K562 (cell line): ENCODE measurements around the gene GLRX3. TPM values are rescaled to one million over a fixed set of nuclear protein-coding genes. Genes with fewer than 3 reads are reported as not detected.

Experiments used
- ATAC-seq: fragments of 200-7000 bp; cut with Tn5 transposase; 3 replicates; pipeline ENCODE4 v1.9.1; 2020; ENCODE audit warnings: moderate library complexity
- BruUV-seq: library from RNA; stranded (reverse); fragments of 400-500 nt; replicated peaks from 2 replicates; lab custom pipeline; 2021; lab: Mats Ljungman, UMichigan
- CTCF ChIA-PET: fragments of 300-600 bp; formaldehyde crosslinking; extraction: SDS; loops from one replicate; lab custom pipeline; 2021; ENCODE audit warnings: low intra/inter-chr PET ratio; lab: Yijun Ruan, JAX
- POLR2A ChIA-PET: fragments of 300-600, 350-650 bp; sonication (Branson Sonifier 250); formaldehyde crosslinking; extraction: SDS; loops from one replicate; lab custom pipeline; 2021; ENCODE audit warnings: antibody characterized with exemption, inconsistent platforms; lab: Yijun Ruan, JAX
- DNase-seq, 4 experiments: peaks; one replicate each; pipeline versions ENCODE4 v3.0.0 to v3.0.0-alpha.2; 2011 to 2018; ENCODE audit warnings: low spot score in 3 of 4, mixed read lengths in 3 of 4; ENCODE audit errors: extremely low read depth in 1 of 4
- FAIRE-seq: peaks from 2 replicates; lab custom pipeline; 2011; peaks lifted over from hg19 to GRCh38; lab: Jason Lieb, UNC
- H2AFZ ChIP-seq: 2 replicates; pipeline ENCODE4 v1.6.0; 2011; ENCODE audit warnings: low read depth, low read length, control low read depth, inconsistent platforms
- H3K27ac ChIP-seq: fragments of 200-600 bp; 3 replicates; pipeline ENCODE4 v1.8.0; 2011; ENCODE audit warnings: low read depth, mild to moderate bottlenecking, control low read depth, inconsistent platforms, low read length, moderate library complexity, mixed read lengths; ENCODE audit errors: extremely low read depth
- H3K27me3 ChIP-seq, 2 experiments: fragments of 300-600 bp in 1 of 2; 2 replicates in 1 of 2; 3 replicates in 1 of 2; pipeline versions ENCODE4 v1.6.0 to v1.8.0; 2011; ENCODE audit warnings: inconsistent platforms in 2 of 2, low read length in 2 of 2, mild to moderate bottlenecking in 1 of 2, mixed read lengths in 1 of 2, moderate library complexity in 1 of 2; ENCODE audit not compliant: control insufficient read depth in 2 of 2, insufficient read depth in 2 of 2
- H3K36me3 ChIP-seq: fragments of 300-600 bp; 3 replicates; pipeline ENCODE4 v1.8.0; 2011; ENCODE audit warnings: mild to moderate bottlenecking, low read length, inconsistent platforms; ENCODE audit not compliant: control insufficient read depth, insufficient read depth
- H3K4me1 ChIP-seq, 2 experiments: fragments of 200-600 bp in 1 of 2; replicated peaks in 1 of 2; 2 replicates in 1 of 2; 3 replicates in 1 of 2; pipeline versions ENCODE4 v1.5.1 to v1.8.0; 2011; ENCODE audit warnings: inconsistent platforms in 2 of 2, low read length in 2 of 2, mild to moderate bottlenecking in 1 of 2, mixed read lengths in 1 of 2, moderate library complexity in 1 of 2; ENCODE audit not compliant: control insufficient read depth in 2 of 2, insufficient read depth in 2 of 2
- H3K4me2 ChIP-seq: 2 replicates; pipeline ENCODE4 v1.6.1; 2011; ENCODE audit warnings: low read length, control low read depth, inconsistent platforms, mixed read lengths; ENCODE audit not compliant: insufficient read depth
- H3K4me3 ChIP-seq: fragments of 200-600 bp; sonication (generic), shearing (Covaris generic); 2 replicates; pipeline ENCODE4 v1.5.1; 2016; ENCODE audit warnings: control low read depth, inconsistent platforms
- H3K79me2 ChIP-seq: fragments of 200-600 bp; 3 replicates; pipeline ENCODE4 v1.8.0; 2011; ENCODE audit warnings: low read length, inconsistent platforms; ENCODE audit not compliant: control insufficient read depth, insufficient read depth
- H3K9ac ChIP-seq, 2 experiments: 2 replicates each; pipeline versions ENCODE4 v1.6.0 to v1.6.1; 2011; ENCODE audit warnings: low read depth in 2 of 2, low read length in 2 of 2, control low read depth in 1 of 2, inconsistent platforms in 1 of 2, mild to moderate bottlenecking in 1 of 2, mixed read lengths in 1 of 2; ENCODE audit not compliant: insufficient read depth in 1 of 2
- H3K9me1 ChIP-seq: one replicate; pipeline ENCODE4 v1.6.0; 2011; ENCODE audit warnings: inconsistent platforms, mild to moderate bottlenecking, low read length, moderate library complexity; ENCODE audit not compliant: control insufficient read depth, insufficient read depth
- H3K9me3 ChIP-seq: replicated peaks from 2 replicates; pipeline ENCODE4 v1.5.1; 2011; ENCODE audit warnings: low read depth, low read length, inconsistent platforms; ENCODE audit not compliant: control insufficient read depth, insufficient read depth
- H4K20me1 ChIP-seq: replicated peaks from 2 replicates; pipeline ENCODE4 v1.6.1; 2011; ENCODE audit warnings: low read length, inconsistent platforms, mixed read lengths; ENCODE audit not compliant: control insufficient read depth, insufficient read depth
- CTCF ChIP-seq, 3 experiments: IDR thresholded peaks in 2 of 3; conservative IDR thresholded peaks in 1 of 3; 2 replicates each; pipeline ENCODE4 v1.5.1; 2011 to 2012; ENCODE audit warnings: low read length in 3 of 3, mild to moderate bottlenecking in 3 of 3, control low read depth in 2 of 3, improper control_type of control experiment in 1 of 3, inconsistent platforms in 1 of 3, low read depth in 1 of 3, mixed read lengths in 1 of 3, moderate library complexity in 1 of 3; ENCODE audit not compliant: insufficient read depth in 2 of 3
- GATAD2B ChIP-seq: fragments of 450-650 bp; IDR thresholded peaks from 2 replicates; pipeline ENCODE4 v1.6.1; 2017; ENCODE audit warnings: mild to moderate bottlenecking, borderline replicate concordance
- JUNB ChIP-seq: fragments of 450-650 bp; formaldehyde crosslinking; conservative IDR thresholded peaks from 2 replicates; pipeline ENCODE4 v1.4.0; 2020; ENCODE audit warnings: mild to moderate bottlenecking
- NCOA6 ChIP-seq: fragments of 450-650 bp; IDR thresholded peaks from 2 replicates; pipeline ENCODE4 v1.6.1; 2017; ENCODE audit warnings: mild to moderate bottlenecking
- NRF1 ChIP-seq, 2 experiments: fragments of 450-650 bp; IDR thresholded peaks in 1 of 2; conservative IDR thresholded peaks in 1 of 2; 2 replicates each; pipeline ENCODE4 v1.6.1; 2014; ENCODE audit warnings: mild to moderate bottlenecking in 2 of 2
- PATZ1 ChIP-seq: fragments of 250-450 bp; sonication (Bioruptor Pico); IDR thresholded peaks from 2 replicates; pipeline ENCODE4 v1.5.0; 2020; ENCODE audit warnings: mild to moderate bottlenecking, borderline replicate concordance
- PKNOX1 ChIP-seq: fragments of 450-650 bp; IDR thresholded peaks from 2 replicates; pipeline ENCODE4 v1.6.1; 2016
- RAD21 ChIP-seq, 2 experiments: fragments of 250-450 bp in 1 of 2; fragments of 450-650 bp in 1 of 2; sonication (Bioruptor Pico) in 1 of 2; formaldehyde crosslinking in 1 of 2; IDR thresholded peaks in 1 of 2; conservative IDR thresholded peaks in 1 of 2; 2 replicates each; pipeline versions ENCODE4 v1.4.0 to v1.8.0; 2020 to 2022; ENCODE audit warnings: mild to moderate bottlenecking in 2 of 2, moderate library complexity in 1 of 2
- SMAD3 ChIP-seq: fragments of 450-650 bp; formaldehyde crosslinking; conservative IDR thresholded peaks from 2 replicates; pipeline ENCODE4 v1.4.0; 2020; ENCODE audit warnings: mild to moderate bottlenecking
- STAT5B ChIP-seq: fragments of 250-450 bp; sonication (Bioruptor Pico); IDR thresholded peaks from 2 replicates; pipeline ENCODE4 v1.8.0; 2021; ENCODE audit warnings: mild to moderate bottlenecking, inconsistent platforms
- TFAP4 ChIP-seq: sonication (generic); formaldehyde crosslinking; IDR thresholded peaks from 2 replicates; pipeline ENCODE4 v1.8.0; 2022; ENCODE audit warnings: missing genetic modification reagents, mild to moderate bottlenecking, moderate library complexity, borderline replicate concordance
- ZNF449 ChIP-seq: fragments of 250-450 bp; sonication (Bioruptor Pico); IDR thresholded peaks from 2 replicates; pipeline ENCODE4 v1.8.0; 2022; ENCODE audit warnings: moderate library complexity, mild to moderate bottlenecking, inconsistent platforms
- ZNF76 ChIP-seq: fragments of 250-450 bp; sonication (Bioruptor Pico); IDR thresholded peaks from 2 replicates; pipeline ENCODE4 v1.4.0; 2020; ENCODE audit warnings: mild to moderate bottlenecking, moderate library complexity, borderline replicate concordance
- WGBS: fragments of 100-300 bp; shearing (Covaris generic); methylation state at CpG from one replicate; pipeline ENCODE4 v1.1.6; 2016; ENCODE audit warnings: low coverage, mixed read lengths; ENCODE audit not compliant: insufficient coverage; ENCODE audit errors: missing lambda C conversion rate; 5-methylcytosine and 5-hydroxymethylcytosine counted together
- in situ Hi-C: fragments of 300-500 bp; cut with MboI; formaldehyde crosslinking; loops from 4 replicates; pipeline ENCODE4 v1.15.0; 2018; ENCODE audit warnings: inconsistent platforms, mixed read lengths
- intact Hi-C: fragments of 100-400 bp; cut with micrococcal nuclease; formaldehyde crosslinking; loops from 2 replicates; pipeline ENCODE4 v1.14.2; 2022
- polyA plus RNA-seq, 8 experiments: library from polyadenylated mRNA; depleted of rRNA in 4 of 8; stranded (reverse) in 5 of 8; unstranded in 3 of 8; fragments of >200 nt; fragmentation: Nextera tagmentation in 2 of 8; fragmentation: Illumina TruSeq in 1 of 8; extraction: Ambion mirVana in 2 of 8; extraction: Trizol in 1 of 8; gene quantifications; 2 replicates each; pipeline versions ENCODE4 v1.2.1 to v1.2.3, GENCODE V29; 2011 to 2014; ENCODE audit warnings: inconsistent platforms in 1 of 8, missing spikeins in 1 of 8
- total RNA-seq, 7 experiments: library from RNA; depleted of rRNA in 6 of 7; stranded (reverse); fragments of >200 nt in 6 of 7; fragmentation: Illumina TruSeq in 2 of 7; extraction: Trizol in 2 of 7; gene quantifications; 2 replicates each; pipeline versions ENCODE4 v1.2.1 to v1.2.3, GENCODE V29; 2011 to 2021; ENCODE audit warnings: low replicate concordance in 1 of 7

GLRX3 gene
- total and polyA plus RNA-seq, 9 of the 15 experiments (the other 6 are each of a cell fraction or from before 2014, with no cell fraction given) = 115 to 190 (median 169) TPM

- ChIA-PET CTCF (no interaction called here), POLR2A (no interaction called here)
- in situ Hi-C loops = no loop called here
- no peaks in the 10 kb centered on the region; the same call in 1 of the 2 replicates for H4K20me1 ChIP-seq
- ATAC-seq (peak; percentile 88), DNase-seq (peak; percentile 10 to 34 (median 20)), FAIRE-seq (no peak)
- no peaks in the 10 kb centered on the region for H3K4me1 ChIP-seq
- no peaks in the 10 kb centered on the region for H3K9me1 ChIP-seq
- BruUV-seq = no TSS peak
- no peak overlapping the region for H3K4me2 ChIP-seq
- WGBS = 0% methylated on average over 2 of the region's 2 CpGs
- no peak overlapping the region for H3K9ac ChIP-seq
- no peaks in the 10 kb centered on the region for H3K79me2 ChIP-seq
- H3K27ac ChIP-seq = no peak overlapping the region
- H2AFZ ChIP-seq = no peak overlapping the region
- H3K9me3 ChIP-seq = no peaks in the 10 kb centered on the region
- H3K27me3 ChIP-seq = peaks cover 0 to 17% of the 10 kb centered on the region in 2 experiments; a peak in 2 of 5 replicates
- intact Hi-C loops = no loop called here
- H3K4me3 ChIP-seq = no peak overlapping the region
- no peaks in the 10 kb centered on the region for H3K36me3 ChIP-seq
- TF ChIP-seq ZNF76 (no peak), STAT5B (no peak), NRF1 (conservative IDR thresholded peaks at IDR 0.05 in 1 of 2, IDR thresholded peaks at IDR 0.05 in 1 of 2) (no peak), PATZ1 (CRISPR knock-in tag) (no peak), GATAD2B (no peak), JUNB (CRISPR knock-in tag) (no peak), SMAD3 (no peak), CTCF (IDR thresholded peaks at IDR 0.05 in 2 of 3, conservative IDR thresholded peaks at IDR 0.05 in 1 of 3; ENCODE audit: insufficient read depth in 2 of 3, low read depth in 1 of 3, low read length in 3 of 3) (peak; percentile 50 to 59 (median 54); a peak in 5 of 6 replicates), ZNF449 (CRISPR knock-in tag) (no peak), NCOA6 (no peak), RAD21 (CRISPR knock-in tag; conservative IDR thresholded peaks at IDR 0.05 in 1 of 2, IDR thresholded peaks at IDR 0.05 in 1 of 2) (peak in 1 of 2 experiments; percentile 47; a peak in 2 of 4 replicates), PKNOX1 (peak; percentile 12; the same call in 1 of the 2 replicates), TFAP4 (0 out of 2 replicates have a peak, but pooled peaks have one; percentile 27)
Measured at GRCh38 chr10:130227883-130228282, 91.7 kb downstream of the GLRX3 start.
